Mesodermal cell (in vitro differentiated cells): Measurements from ENCODE around the gene FOXP2.
"Not testable (repeated sequence)": the region's sequence is repeated elsewhere in the genome, so short reads cannot be mapped to it uniquely, and the experiment has no call there.

ENCODE experiments used
- H3K27ac ChIP-seq: 2 replicates; pipeline ENCODE4 v1.7.0; 2013; ENCODE audit warnings: mild to moderate bottlenecking, low read depth, low read length, moderate library complexity; ENCODE audit not compliant: severe bottlenecking
- H3K36me3 ChIP-seq: 2 replicates; pipeline ENCODE4 v1.7.1; 2013; ENCODE audit warnings: mild to moderate bottlenecking, low read length, moderate library complexity; ENCODE audit not compliant: control insufficient read depth, insufficient read depth
- H3K4me1 ChIP-seq: one replicate; pipeline ENCODE4 v1.7.1; 2013; ENCODE audit warnings: mild to moderate bottlenecking, low read length; ENCODE audit not compliant: insufficient read depth, control insufficient read depth, poor library complexity, severe bottlenecking
- H3K4me3 ChIP-seq: 2 replicates; pipeline ENCODE4 v1.7.0; 2013; ENCODE audit warnings: low read length, control low read depth, mild to moderate bottlenecking; ENCODE audit not compliant: insufficient read depth, poor library complexity, severe bottlenecking; ENCODE audit errors: extremely low read depth
- H3K9me3 ChIP-seq: 2 replicates; pipeline ENCODE4 v1.7.1; 2013; ENCODE audit warnings: mild to moderate bottlenecking, low read length, moderate library complexity; ENCODE audit not compliant: control insufficient read depth
- WGBS, 2 experiments: methylation state at CpG; one replicate each; pipeline ENCODE4 v1.1.5; 2013; ENCODE audit warnings: missing lambda C conversion rate in 2 of 2; ENCODE audit not compliant: insufficient coverage in 2 of 2; 5-methylcytosine and 5-hydroxymethylcytosine counted together

Gene FOXP2

GRCh38 chr7:114588506-114588905 lies 173.9 kb downstream of the FOXP2 start:
- H3K4me3 ChIP-seq: no peak overlapping the region
- no CpG with 5 or more reads among the region's 1 CpG for WGBS, 2 experiments
- no peaks in the 10 kb centered on the region for H3K4me1 ChIP-seq
- no peak overlapping the region for H3K27ac ChIP-seq
- no peaks in the 10 kb centered on the region for H3K9me3 ChIP-seq
- H3K36me3 ChIP-seq: no peaks in the 10 kb centered on the region

- Histone ChIP-seq H3K4me1 (no peaks in the 10 kb centered on the region), H3K4me3 (no peak overlapping the region), H3K36me3 (no peaks in the 10 kb centered on the region), H3K27ac (no peak overlapping the region), H3K9me3 (no peaks in the 10 kb centered on the region)
Measured at GRCh38 chr7:114589436-114589835, 174.8 kb downstream of the FOXP2 start.

DNA sequence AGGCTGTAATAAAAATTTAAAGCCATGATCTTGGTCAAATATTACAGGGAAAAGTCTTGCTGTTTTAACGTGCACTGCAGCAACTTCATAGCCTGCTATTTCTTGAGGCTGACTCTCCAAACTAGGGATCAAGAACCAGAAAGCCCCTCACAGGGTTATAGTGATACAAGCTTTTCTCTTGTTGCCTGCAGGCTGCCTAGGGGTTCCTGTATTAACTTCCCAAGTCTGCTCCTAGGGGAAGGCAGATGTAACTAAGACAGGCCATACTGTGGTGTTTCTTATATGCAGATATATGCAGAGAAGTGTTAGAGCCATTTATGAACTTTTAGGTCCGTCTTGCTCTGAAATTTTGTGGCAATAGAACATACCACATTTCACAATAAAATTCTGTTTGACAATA lies 175.7 kb downstream of the FOXP2 start:
- 100% methylated on average over 1 of the region's 2 CpGs; no CpG with 5 or more reads in 1 of the 2 experiments for WGBS, 2 experiments
- H3K4me1 ChIP-seq: no peaks in the 10 kb centered on the region
- H3K36me3 ChIP-seq: no peaks in the 10 kb centered on the region
- no peaks in the 10 kb centered on the region for H3K9me3 ChIP-seq
- H3K27ac ChIP-seq: no peak overlapping the region
- no peak overlapping the region for H3K4me3 ChIP-seq

DNA sequence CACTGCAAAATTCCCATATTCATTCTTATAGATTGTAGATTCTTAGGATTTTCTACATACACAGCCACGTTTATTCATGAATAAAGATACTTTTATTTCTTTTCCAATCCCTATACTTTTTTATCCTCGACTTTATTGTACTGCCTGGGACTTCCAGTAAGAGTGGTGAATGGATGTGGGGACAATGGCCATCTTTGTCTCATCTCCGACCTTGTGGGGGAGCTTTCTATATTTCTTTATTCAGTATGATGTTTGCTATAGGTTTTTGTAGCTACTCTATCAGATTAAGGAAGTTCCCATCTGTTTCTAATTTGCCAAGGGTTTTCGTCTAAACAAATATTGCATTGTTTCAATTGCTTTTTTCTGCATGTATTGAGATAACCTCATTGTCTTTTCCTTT lies 184.3 kb downstream of the FOXP2 start:
- WGBS, 2 experiments: no CpG with 5 or more reads among the region's 4 CpGs
- Histone ChIP-seq H3K27ac (no peak overlapping the region), H3K36me3 (no peaks in the 10 kb centered on the region), H3K4me1 (no peaks in the 10 kb centered on the region), H3K4me3 (no peak overlapping the region), H3K9me3 (no peaks in the 10 kb centered on the region)

GRCh38 chr7:114606100-114606499 lies 191.5 kb downstream of the FOXP2 start:
- H3K27ac ChIP-seq: no peak overlapping the region
- no peak overlapping the region for H3K4me3 ChIP-seq
- no peaks in the 10 kb centered on the region for H3K4me1 ChIP-seq
- no peaks in the 10 kb centered on the region for H3K9me3 ChIP-seq
- WGBS, 2 experiments: 90 to 94% methylated on average over 1 to 2 of the region's 2 CpGs
- no peaks in the 10 kb centered on the region for H3K36me3 ChIP-seq

GRCh38 chr7:114608822-114609221 lies 194.2 kb downstream of the FOXP2 start:
- not testable (repeated sequence) for H3K36me3 ChIP-seq, H3K4me3 ChIP-seq, H3K9me3 ChIP-seq, H3K27ac ChIP-seq, H3K4me1 ChIP-seq
- 88 to 94% methylated on average over 3 of the region's 11 CpGs for WGBS, 2 experiments

- Histone ChIP-seq H3K4me3 (no peak overlapping the region), H3K27ac (no peak overlapping the region), H3K9me3 (no peaks in the 10 kb centered on the region), H3K36me3 (no peaks in the 10 kb centered on the region), H3K4me1 (no peaks in the 10 kb centered on the region)
- whole genome bisulfite sequencing, 2 experiments: 88 to 100% methylated on average over 1 of the region's 3 CpGs
Measured at GRCh38 chr7:114620208-114620607, 205.6 kb downstream of the FOXP2 start.

- Histone ChIP-seq H3K4me1 (no peaks in the 10 kb centered on the region), H3K27ac (no peak overlapping the region), H3K4me3 (no peak overlapping the region), H3K9me3 (no peaks in the 10 kb centered on the region), H3K36me3 (no peaks in the 10 kb centered on the region)
- WGBS, 2 experiments: 100% methylated on average over 1 of the region's 1 CpG
Measured at GRCh38 chr7:114622221-114622620, 207.6 kb downstream of the FOXP2 start.

DNA sequence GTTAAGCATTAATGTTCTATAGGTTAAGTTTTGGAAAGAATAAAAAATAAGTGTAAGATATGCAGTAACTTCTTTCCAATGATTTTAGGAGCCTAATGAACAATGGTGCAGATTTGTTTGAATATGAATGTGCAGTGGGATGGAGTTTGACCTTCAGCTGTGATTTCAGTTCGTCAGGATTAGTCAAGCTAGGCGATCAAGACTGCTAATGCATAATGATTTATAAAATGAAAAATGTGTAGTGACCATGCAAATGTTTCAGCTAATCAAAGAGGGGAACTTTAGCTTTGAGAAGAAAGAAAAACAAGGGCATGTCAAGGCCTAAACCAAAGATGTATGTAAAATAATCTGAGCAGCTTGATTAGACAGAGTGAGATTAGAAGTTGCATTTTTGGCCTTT lies 208.5 kb downstream of the FOXP2 start:
- Histone ChIP-seq H3K36me3 (no peaks in the 10 kb centered on the region), H3K27ac (no peak overlapping the region), H3K4me1 (no peaks in the 10 kb centered on the region), H3K4me3 (no peak overlapping the region), H3K9me3 (no peaks in the 10 kb centered on the region)
- WGBS, 2 experiments: 63 to 97% methylated on average over 2 of the region's 2 CpGs

DNA sequence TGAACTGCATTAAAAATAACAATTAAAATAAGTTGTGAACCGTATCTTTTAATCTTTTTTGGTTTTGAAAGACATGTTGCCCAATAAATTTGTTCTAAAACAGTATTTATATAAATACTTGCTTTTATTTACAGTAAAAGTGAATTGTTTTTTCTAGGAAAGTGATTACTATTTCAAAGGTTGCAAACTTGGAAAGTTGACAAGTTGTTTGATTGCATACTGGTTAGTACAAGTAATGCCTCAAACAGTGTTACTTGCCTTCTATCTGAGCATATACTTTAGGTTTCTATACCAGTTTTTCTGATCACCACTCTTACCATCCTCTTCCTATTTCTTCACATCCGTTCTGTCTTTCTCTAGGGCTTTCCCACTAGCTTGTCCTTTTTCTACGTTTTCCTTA lies 212.6 kb downstream of the FOXP2 start:
- no peak overlapping the region for H3K4me3 ChIP-seq
- no peaks in the 10 kb centered on the region for H3K9me3 ChIP-seq
- H3K27ac ChIP-seq: no peak overlapping the region
- 88 to 100% methylated on average over 1 to 2 of the region's 3 CpGs for WGBS, 2 experiments
- H3K4me1 ChIP-seq: no peaks in the 10 kb centered on the region
- H3K36me3 ChIP-seq: no peaks in the 10 kb centered on the region

DNA sequence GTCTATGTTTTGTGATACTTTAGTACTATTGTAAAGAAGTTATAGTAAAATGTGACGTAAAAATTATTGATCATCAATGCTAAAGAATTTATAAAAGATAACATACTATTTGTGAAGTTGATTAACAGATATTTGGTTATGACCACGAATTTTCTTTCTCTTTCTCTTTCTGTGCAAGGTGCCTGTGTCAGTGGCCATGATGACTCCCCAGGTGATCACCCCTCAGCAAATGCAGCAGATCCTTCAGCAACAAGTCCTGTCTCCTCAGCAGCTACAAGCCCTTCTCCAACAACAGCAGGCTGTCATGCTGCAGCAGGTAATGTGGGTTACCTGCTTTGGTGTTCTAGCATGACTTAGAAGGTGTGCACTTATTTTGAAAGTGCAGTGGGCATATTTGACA lies 213.7 kb downstream of the FOXP2 start:
- no peaks in the 10 kb centered on the region for H3K4me1 ChIP-seq
- H3K4me3 ChIP-seq: no peak overlapping the region
- no peaks in the 10 kb centered on the region for H3K9me3 ChIP-seq
- WGBS, 2 experiments: no CpG with 5 or more reads among the region's 2 CpGs
- H3K36me3 ChIP-seq: no peaks in the 10 kb centered on the region
- H3K27ac ChIP-seq: no peak overlapping the region

DNA sequence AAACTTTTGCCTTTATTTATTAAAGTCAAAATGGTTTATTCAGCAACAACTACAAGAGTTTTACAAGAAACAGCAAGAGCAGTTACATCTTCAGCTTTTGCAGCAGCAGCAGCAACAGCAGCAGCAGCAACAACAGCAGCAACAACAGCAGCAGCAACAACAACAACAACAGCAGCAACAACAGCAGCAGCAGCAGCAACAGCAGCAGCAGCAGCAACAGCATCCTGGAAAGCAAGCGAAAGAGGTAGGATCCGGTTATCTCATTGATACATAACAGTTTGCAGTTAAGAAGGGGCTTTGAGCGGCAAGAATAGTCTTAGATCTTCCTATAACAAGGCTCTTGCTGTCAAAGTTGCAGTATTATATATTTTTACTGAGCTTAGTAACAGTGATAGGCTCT lies 215.1 kb downstream of the FOXP2 start:
- Histone ChIP-seq H3K9me3 (no peaks in the 10 kb centered on the region), H3K27ac (no peak overlapping the region), H3K4me1 (no peaks in the 10 kb centered on the region), H3K4me3 (no peak overlapping the region), H3K36me3 (no peaks in the 10 kb centered on the region)
- WGBS, 2 experiments: 58% methylated on average over 2 of the region's 3 CpGs; no CpG with 5 or more reads in 1 of the 2 experiments
